HAP-1 (cell line): ENCODE data around the gene PLXDC1.

ENCODE experiments used
- DNase-seq, 2 experiments: peaks; one replicate each; pipeline ENCODE4 v3.0.0-alpha.2; 2016 to 2020; ENCODE audit warnings: low spot score in 2 of 2
- H3K27me3 ChIP-seq: fragments of 250-450 bp; sonication (Bioruptor Pico); 2 replicates; pipeline ENCODE4 v1.5.1; 2020; ENCODE audit warnings: low read depth, mild to moderate bottlenecking, moderate library complexity
- H3K36me3 ChIP-seq: fragments of 250-450 bp; sonication (Bioruptor Pico); replicated peaks from 2 replicates; pipeline ENCODE4 v1.5.1; 2020; ENCODE audit warnings: mild to moderate bottlenecking
- H3K4me1 ChIP-seq: fragments of 250-450 bp; sonication (Bioruptor Pico); 2 replicates; pipeline ENCODE4 v1.5.1; 2020; ENCODE audit warnings: mild to moderate bottlenecking
- H3K4me3 ChIP-seq: fragments of 250-450 bp; sonication (Bioruptor Pico); 2 replicates; pipeline ENCODE4 v1.5.1; 2020; ENCODE audit warnings: mild to moderate bottlenecking, moderate library complexity
- H3K9me3 ChIP-seq: fragments of 250-450 bp; sonication (Bioruptor Pico); 2 replicates; pipeline ENCODE4 v1.5.1; 2020; ENCODE audit warnings: mild to moderate bottlenecking, moderate library complexity
- in situ Hi-C: fragments of 300-500 bp; cut with MboI; formaldehyde crosslinking; loops from 3 replicates; pipeline ENCODE4 v1.14.3; 2020; ENCODE audit warnings: low sequenced_read_pairs, inconsistent platforms, mixed read lengths

The PLXDC1 gene

DNA sequence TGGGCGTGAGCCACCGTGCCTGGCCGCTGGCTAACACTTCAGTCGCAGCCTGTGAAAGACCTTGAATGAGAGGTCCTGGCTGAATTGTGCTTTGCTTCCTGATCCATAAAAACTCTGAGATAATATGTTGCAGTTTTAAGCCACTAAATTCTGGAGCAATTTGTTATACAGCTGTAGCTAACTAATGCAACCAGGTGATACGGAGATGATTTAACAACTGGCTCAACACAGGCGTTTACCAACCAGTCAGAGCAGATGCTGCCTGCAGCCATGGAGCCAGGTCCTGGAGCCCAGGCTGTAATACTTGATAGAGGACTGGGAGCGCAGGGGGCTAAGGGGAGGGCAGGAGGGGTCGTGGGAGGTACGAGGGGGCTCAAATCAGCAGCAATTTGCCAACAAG is 50.9 kb downstream of the PLXDC1 start:
- Histone ChIP-seq H3K4me3 (no peak overlapping the region), H3K9me3 (no peaks in the 10 kb centered on the region), H3K36me3 (no peaks in the 10 kb centered on the region), H3K27me3 (peaks cover 11% of the 10 kb centered on the region; the same call in 1 of the 2 replicates), H3K4me1 (no peaks in the 10 kb centered on the region)
- in situ Hi-C loops, result no loop called here
- no peak for DNase-seq

DNA sequence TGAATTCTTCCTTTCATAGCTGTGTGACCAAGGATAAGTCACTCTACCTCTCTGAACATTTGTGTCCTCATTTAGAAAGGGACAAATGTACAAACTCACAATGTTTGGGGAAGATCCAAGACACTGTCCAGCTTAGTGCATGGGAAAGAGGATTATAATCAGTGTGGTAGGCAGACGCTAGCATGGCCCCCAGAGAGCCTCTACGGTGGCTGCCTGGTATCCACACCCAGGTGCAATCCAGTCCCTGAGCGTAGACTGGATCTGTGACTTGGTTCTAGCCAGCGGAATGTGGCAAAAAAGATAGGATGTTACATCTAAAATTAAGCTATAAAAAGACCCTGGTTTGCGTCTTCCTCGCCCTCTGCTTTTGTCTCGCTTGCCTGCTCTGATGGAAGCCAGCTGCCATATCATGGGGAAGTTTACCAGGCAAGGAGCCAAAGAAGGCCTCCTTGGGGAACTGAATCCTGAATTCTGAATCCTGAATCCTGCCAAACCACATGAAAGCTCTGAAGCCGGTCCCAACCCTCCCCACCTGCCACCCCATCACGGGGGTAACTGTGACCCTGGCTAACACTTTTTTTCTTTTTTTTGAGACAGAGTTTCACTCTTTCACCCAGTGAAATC is 51.7 kb downstream of the PLXDC1 start:
- in situ Hi-C loops, result no loop called here
- Histone ChIP-seq H3K4me1 (no peaks in the 10 kb centered on the region), H3K9me3 (no peaks in the 10 kb centered on the region), H3K4me3 (no peak overlapping the region), H3K27me3 (peaks cover 11% of the 10 kb centered on the region; the same call in 1 of the 2 replicates), H3K36me3 (no peaks in the 10 kb centered on the region)
- DNase-seq, result no peak

DNA sequence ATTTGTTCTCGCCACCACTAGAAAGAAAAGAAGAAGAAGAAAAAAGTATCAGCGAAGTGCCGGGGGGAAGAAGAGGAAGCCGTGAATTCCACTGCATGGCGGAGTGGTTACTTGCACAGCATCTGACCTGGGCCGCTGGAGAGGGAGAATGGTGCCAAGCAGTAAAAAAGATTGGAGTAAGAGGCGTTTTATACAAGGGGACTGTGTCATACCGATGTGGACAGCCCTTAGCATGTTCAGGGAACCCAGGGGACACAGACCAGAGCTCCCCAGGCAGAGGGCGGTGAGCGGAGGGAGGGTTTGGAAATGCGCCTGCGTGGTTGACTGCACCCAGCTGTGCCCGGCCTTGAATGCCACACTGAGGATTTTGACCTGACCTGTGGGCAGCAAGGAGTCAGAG is 52.8 kb downstream of the PLXDC1 start:
- no peaks in the 10 kb centered on the region for H3K36me3 ChIP-seq
- H3K4me3 ChIP-seq, result no peak overlapping the region
- H3K9me3 ChIP-seq, result no peaks in the 10 kb centered on the region
- H3K4me1 ChIP-seq, result no peaks in the 10 kb centered on the region
- no peak for DNase-seq
- H3K27me3 ChIP-seq, result peaks cover 11% of the 10 kb centered on the region; the same call in 1 of the 2 replicates
- in situ Hi-C loops, result no loop called here

GRCh38 chr17:39097537-39097936 is 53.9 kb downstream of the PLXDC1 start:
- Histone ChIP-seq H3K4me3 (no peak overlapping the region), H3K27me3 (peaks cover 11% of the 10 kb centered on the region; the same call in 1 of the 2 replicates), H3K9me3 (no peaks in the 10 kb centered on the region), H3K4me1 (peaks cover 3% of the 10 kb centered on the region), H3K36me3 (no peaks in the 10 kb centered on the region)
- in situ Hi-C loops, result no loop called here
- DNase-seq, result no peak

DNA sequence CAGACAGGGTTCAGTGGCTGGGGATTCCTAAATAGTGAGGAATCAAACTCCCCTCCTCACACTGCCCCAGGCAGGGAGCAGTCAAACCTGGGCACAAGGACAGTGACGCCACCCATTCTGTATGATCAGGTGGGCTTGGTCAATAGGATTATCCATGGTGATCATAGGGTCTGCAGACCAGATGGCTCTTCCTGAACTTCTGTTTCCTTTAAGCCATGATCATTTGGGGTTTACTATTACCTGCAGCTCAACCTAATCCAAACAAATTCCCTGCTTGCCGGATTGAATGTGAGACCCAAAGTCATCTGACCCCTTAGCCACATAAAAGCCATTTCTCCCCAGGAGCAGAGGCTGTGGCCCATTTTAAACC is 54.3 kb downstream of the PLXDC1 start:
- in situ Hi-C loops, result no loop called here
- H3K4me3 ChIP-seq, result no peak overlapping the region
- no peaks in the 10 kb centered on the region for H3K36me3 ChIP-seq
- H3K27me3 ChIP-seq, result peaks cover 11% of the 10 kb centered on the region; the same call in 1 of the 2 replicates
- no peaks in the 10 kb centered on the region for H3K9me3 ChIP-seq
- DNase-seq, result no peak
- H3K4me1 ChIP-seq, result peaks cover 4% of the 10 kb centered on the region

DNA sequence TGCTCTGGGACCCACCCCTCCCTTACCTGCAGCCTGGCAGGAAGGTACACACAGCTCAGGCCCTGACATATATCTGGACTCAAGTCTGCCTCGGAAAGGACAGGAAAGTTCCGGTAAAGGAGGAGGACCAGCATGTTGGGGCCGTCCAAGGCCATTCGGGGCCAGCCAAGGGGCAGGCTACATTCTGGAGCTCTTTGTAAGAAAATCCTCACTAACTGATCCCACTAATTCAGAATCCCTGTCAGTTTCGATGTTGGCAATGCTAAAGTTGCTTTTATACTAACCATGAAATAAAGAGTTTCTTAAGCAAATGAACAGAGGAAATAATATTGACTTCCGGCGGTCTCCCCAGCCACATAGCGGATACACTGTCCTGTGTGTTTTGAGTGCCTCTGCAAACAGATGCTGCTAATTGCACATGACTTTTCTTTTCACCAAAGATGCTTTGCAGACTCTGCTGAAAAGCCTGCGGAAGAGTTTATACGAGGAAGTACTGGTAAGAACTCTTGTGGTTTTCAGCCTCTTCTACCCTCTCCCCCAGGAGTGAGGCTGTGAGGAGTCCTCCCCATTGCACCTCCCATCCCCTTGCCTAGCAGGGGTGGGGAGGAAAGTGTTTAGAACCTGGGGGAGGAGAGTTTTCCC is 54.8 kb downstream of the PLXDC1 start:
- peaks cover 4% of the 10 kb centered on the region for H3K4me1 ChIP-seq
- in situ Hi-C loops, result no loop called here
- H3K9me3 ChIP-seq, result no peaks in the 10 kb centered on the region
- DNase-seq, result no peak
- peaks cover 11% of the 10 kb centered on the region; the same call in 1 of the 2 replicates for H3K27me3 ChIP-seq
- H3K36me3 ChIP-seq, result no peaks in the 10 kb centered on the region
- no peak overlapping the region for H3K4me3 ChIP-seq

GRCh38 chr17:39095309-39095686 is 56.1 kb downstream of the PLXDC1 start:
- peaks cover 4% of the 10 kb centered on the region for H3K4me1 ChIP-seq
- H3K27me3 ChIP-seq, result peaks cover 11% of the 10 kb centered on the region; the same call in 1 of the 2 replicates
- DNase-seq, result no peak
- no peaks in the 10 kb centered on the region for H3K36me3 ChIP-seq
- H3K4me3 ChIP-seq, result no peak overlapping the region
- in situ Hi-C loops, result no loop called here
- H3K9me3 ChIP-seq, result no peaks in the 10 kb centered on the region

DNA sequence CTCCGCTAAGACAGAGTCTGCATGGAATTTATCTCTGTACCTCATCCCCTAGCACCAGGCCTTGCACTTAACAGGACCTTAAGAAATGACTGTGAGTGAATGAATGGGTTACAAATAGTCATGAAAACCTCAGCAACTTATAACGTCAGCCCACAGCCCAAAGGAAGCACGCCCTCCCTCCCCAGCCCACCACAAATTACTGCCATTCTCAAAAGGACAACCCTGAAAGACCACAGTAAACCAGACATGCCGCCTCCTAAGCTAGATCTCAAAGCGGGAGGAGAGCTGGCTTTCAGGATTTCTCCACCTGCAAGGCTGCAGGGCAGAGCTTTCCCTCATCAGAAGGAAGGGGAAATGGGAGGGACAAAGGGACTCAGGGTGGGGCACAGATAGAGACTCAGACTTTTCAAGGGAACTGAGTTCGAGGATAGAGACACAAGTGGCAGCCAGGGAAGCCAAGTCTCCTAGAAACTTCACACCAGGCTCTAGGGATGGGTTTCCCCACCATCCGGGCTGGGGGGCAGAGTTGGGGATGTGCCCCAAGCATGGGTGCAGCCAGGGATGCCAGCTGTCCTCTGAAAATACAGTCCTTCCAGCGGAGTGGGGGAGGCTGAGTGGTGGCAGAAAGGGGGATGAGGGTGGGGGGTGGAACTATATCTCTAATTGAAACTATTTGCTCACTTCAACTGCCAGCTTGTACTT is 56.7 kb downstream of the PLXDC1 start:
- no peaks in the 10 kb centered on the region for H3K36me3 ChIP-seq
- in situ Hi-C loops, result no loop called here
- peaks cover 4% of the 10 kb centered on the region for H3K4me1 ChIP-seq
- no peaks in the 10 kb centered on the region for H3K9me3 ChIP-seq
- DNase-seq, result no peak
- H3K27me3 ChIP-seq, result peaks cover 11% of the 10 kb centered on the region; the same call in 1 of the 2 replicates
- no peak overlapping the region for H3K4me3 ChIP-seq

DNA sequence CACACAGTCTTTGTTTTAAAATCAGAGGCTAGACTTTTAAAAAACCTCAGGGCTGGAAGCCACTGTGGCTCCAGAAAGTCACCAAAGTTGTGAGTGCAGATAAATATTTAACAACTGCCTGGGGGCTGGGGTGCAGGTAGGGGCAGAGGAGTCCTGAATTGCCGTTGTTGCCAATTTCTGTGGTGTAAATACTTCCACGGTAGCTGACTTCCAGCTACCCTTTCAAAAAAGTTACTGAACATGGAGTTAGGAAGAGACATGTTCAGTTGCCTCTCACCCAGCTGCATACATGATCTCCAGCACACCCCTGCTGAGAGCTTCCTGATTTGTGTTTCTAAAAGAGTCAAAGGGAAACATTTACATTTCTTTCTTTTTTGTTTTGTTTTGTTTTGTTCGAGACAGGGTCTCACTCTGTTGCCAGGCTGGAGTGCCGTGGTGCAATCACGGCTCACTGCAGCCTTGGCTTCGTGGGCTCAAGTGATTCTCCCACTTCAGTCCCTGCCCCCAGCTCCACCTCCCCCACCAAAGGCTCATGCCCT is 58.7 kb downstream of the PLXDC1 start:
- in situ Hi-C loops, result no loop called here
- DNase-seq, result peak; percentile 19 to 34
- no peaks in the 10 kb centered on the region for H3K9me3 ChIP-seq
- H3K4me1 ChIP-seq, result peaks cover 4% of the 10 kb centered on the region
- H3K27me3 ChIP-seq, result no peaks in the 10 kb centered on the region
- H3K4me3 ChIP-seq, result no peak overlapping the region
- H3K36me3 ChIP-seq, result no peaks in the 10 kb centered on the region

- no peak for DNase-seq
- Histone ChIP-seq H3K4me3 (no peak overlapping the region), H3K27me3 (no peaks in the 10 kb centered on the region), H3K36me3 (no peaks in the 10 kb centered on the region), H3K9me3 (no peaks in the 10 kb centered on the region), H3K4me1 (peaks cover 4% of the 10 kb centered on the region)
- in situ Hi-C loops, result no loop called here
Observed at GRCh38 chr17:39090908-39091665, 60.4 kb downstream of the PLXDC1 start.

GRCh38 chr17:39090400-39090799 is 61.0 kb downstream of the PLXDC1 start:
- Histone ChIP-seq H3K4me1 (peaks cover 4% of the 10 kb centered on the region), H3K9me3 (no peaks in the 10 kb centered on the region), H3K36me3 (no peaks in the 10 kb centered on the region), H3K4me3 (no peak overlapping the region), H3K27me3 (no peaks in the 10 kb centered on the region)
- DNase-seq, result no peak
- in situ Hi-C loops, result no loop called here

DNA sequence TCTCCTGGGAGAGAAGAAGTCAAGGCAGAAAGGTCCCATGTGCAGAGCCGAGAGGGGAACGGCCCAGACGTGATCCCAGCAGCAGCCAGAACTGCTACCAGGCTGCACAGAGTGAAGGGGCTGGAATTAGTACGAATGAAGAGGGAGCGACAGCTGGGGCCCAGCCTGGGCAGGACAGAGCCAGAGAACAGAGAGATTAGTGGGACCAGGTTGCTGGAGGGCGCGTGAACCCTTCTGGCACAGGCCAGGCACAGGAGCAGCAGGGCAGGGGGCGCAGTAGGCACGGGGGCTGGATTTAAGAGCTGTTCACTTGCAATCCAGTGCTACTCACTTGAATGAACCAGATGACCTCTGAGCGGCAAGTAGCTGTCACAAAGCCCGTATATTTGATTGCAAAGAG is 66.9 kb downstream of the PLXDC1 start:
- Histone ChIP-seq H3K4me3 (no peak overlapping the region), H3K36me3 (no peaks in the 10 kb centered on the region), H3K9me3 (no peaks in the 10 kb centered on the region), H3K27me3 (peaks cover 8% of the 10 kb centered on the region), H3K4me1 (no peaks in the 10 kb centered on the region)
- no peak for DNase-seq
- in situ Hi-C loops, result no loop called here

- no peak overlapping the region for H3K4me3 ChIP-seq
- H3K27me3 ChIP-seq, result peaks cover 9% of the 10 kb centered on the region
- in situ Hi-C loops, result no loop called here
- no peaks in the 10 kb centered on the region for H3K4me1 ChIP-seq
- H3K36me3 ChIP-seq, result no peaks in the 10 kb centered on the region
- no peak for DNase-seq
- H3K9me3 ChIP-seq, result no peaks in the 10 kb centered on the region
Observed at GRCh38 chr17:39083270-39083669, 68.2 kb downstream of the PLXDC1 start.
